Measurements from ENCODE around the gene STXBP1.

Gene STXBP1

DNA sequence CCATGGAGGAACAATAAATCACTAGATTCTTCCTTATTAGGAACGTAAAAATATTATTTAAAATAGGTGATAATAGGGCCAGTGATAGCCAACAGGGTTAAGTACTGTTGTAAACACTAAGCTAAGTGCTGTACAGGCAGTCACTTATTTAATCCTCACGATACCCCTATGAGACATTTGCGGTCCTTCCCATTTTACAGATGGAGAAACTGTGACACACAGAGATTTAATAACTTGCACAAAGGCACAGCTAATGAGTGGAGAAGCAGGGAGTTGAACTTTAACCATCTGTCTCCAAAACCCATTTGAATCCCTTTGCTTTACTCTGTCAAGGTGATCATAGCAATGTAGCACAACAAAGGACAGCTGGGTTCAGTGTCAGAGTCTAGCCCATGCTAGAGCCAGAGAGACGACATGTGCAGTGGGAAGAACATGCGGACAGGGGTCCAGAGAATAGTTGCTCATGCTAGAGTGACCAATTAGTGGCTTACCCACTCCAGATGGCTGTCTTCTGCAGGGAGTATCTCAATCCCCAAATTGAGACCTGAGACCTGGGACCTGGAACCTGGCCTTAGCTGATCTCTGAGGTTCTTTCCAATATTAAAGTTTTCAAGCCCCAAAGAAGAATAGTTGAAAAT is 28.9 kb downstream of the STXBP1 start:
- Histone ChIP-seq H3K79me2 (ENCODE audit: insufficient read depth, low read length) (no peaks in the 10 kb centered on the region), H3K9me3 (ENCODE audit: low read length) (no peaks in the 10 kb centered on the region), H3K27me3 (ENCODE audit: insufficient read depth, low read length) (no peaks in the 10 kb centered on the region; the same call in 1 of the 2 replicates), H3K36me3 (ENCODE audit: insufficient read depth, low read length) (no peaks in the 10 kb centered on the region), H3K9me2 (ENCODE audit: low read depth, low read length) (no peaks in the 10 kb centered on the region), H3K27ac (ENCODE audit: low read depth, low read length, poor library complexity, severe bottlenecking) (no peak overlapping the region), H3K4me2 (ENCODE audit: low read length) (no peak overlapping the region), H3K9ac (ENCODE audit: low read length) (no peak overlapping the region), H3K4me3 (ENCODE audit: low read depth, low read length, poor library complexity, severe bottlenecking) (no peak overlapping the region), H3F3A (ENCODE audit: insufficient read depth, low read length) (no peaks in the 10 kb centered on the region), H4K20me1 (ENCODE audit: insufficient read depth, low read length) (no peaks in the 10 kb centered on the region), H2AFZ (ENCODE audit: low read length) (no peak overlapping the region), H3K4me1 (ENCODE audit: insufficient read depth, low read length, severe bottlenecking) (no peaks in the 10 kb centered on the region)
- TF ChIP-seq CTCF (IDR thresholded peaks at IDR 0.05; ENCODE audit: low read length) (no peak), EZH2 (IDR thresholded peaks at IDR 0.05; ENCODE audit: borderline replicate concordance, low read length) (no peak)

DNA sequence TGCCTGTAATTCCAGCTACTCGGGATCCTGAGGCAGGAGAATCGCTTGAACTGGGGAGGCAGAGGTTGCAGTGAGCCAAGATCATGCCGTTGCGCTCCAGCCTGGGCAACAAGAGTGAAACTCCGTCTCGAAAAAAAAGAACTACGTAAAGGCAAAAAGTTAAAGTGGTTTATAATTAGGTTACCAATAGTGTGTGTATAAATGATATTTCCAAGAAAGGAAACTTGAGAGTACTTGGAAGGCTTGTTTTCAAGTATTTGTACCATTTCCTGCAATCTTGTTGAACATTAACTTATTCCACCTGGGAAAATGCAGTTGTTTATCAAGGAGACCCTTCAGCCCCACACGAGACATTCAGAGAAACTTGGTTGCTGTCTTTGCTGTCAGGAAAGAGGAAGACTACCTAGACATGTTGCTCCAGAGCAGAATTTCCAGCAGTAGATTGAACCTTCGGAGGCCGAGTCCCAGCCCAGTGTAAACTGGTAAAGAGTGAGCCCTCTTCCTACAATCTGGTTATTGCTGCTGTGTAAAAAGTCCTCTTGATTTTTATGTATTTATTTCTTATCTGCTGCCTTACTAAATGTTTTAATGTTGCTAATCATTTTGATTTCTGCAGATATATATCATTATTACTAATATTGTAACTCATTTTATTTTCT is 30.1 kb downstream of the STXBP1 start:
- Histone ChIP-seq H3K36me3 (ENCODE audit: insufficient read depth, low read length) (no peaks in the 10 kb centered on the region), H3K79me2 (ENCODE audit: insufficient read depth, low read length) (no peaks in the 10 kb centered on the region), H3K9ac (ENCODE audit: low read length) (no peak overlapping the region), H2AFZ (ENCODE audit: low read length) (no peak overlapping the region), H3K9me2 (ENCODE audit: low read depth, low read length) (no peaks in the 10 kb centered on the region), H3F3A (ENCODE audit: insufficient read depth, low read length) (no peaks in the 10 kb centered on the region), H3K27ac (ENCODE audit: low read depth, low read length, poor library complexity, severe bottlenecking) (no peak overlapping the region), H3K4me1 (ENCODE audit: insufficient read depth, low read length, severe bottlenecking) (no peaks in the 10 kb centered on the region), H4K20me1 (ENCODE audit: insufficient read depth, low read length) (no peaks in the 10 kb centered on the region), H3K27me3 (ENCODE audit: insufficient read depth, low read length) (no peaks in the 10 kb centered on the region; the same call in 1 of the 2 replicates), H3K9me3 (ENCODE audit: low read length) (no peaks in the 10 kb centered on the region), H3K4me3 (ENCODE audit: low read depth, low read length, poor library complexity, severe bottlenecking) (no peak overlapping the region), H3K4me2 (ENCODE audit: low read length) (no peak overlapping the region)
- TF ChIP-seq EZH2 (IDR thresholded peaks at IDR 0.05; ENCODE audit: borderline replicate concordance, low read length) (no peak), CTCF (IDR thresholded peaks at IDR 0.05; ENCODE audit: low read length) (no peak)

- H3K4me1 ChIP-seq (ENCODE audit: insufficient read depth, low read length, severe bottlenecking) = no peaks in the 10 kb centered on the region
- no peaks in the 10 kb centered on the region for H3K27me3 ChIP-seq (ENCODE audit: insufficient read depth, low read length)
- no peaks in the 10 kb centered on the region for H3K79me2 ChIP-seq (ENCODE audit: insufficient read depth, low read length)
- no peaks in the 10 kb centered on the region for H3K36me3 ChIP-seq (ENCODE audit: insufficient read depth, low read length)
- H2AFZ ChIP-seq (ENCODE audit: low read length) = no peak overlapping the region
- H4K20me1 ChIP-seq (ENCODE audit: insufficient read depth, low read length) = no peaks in the 10 kb centered on the region
- H3K27ac ChIP-seq (ENCODE audit: low read depth, low read length, poor library complexity, severe bottlenecking) = no peak overlapping the region
- no peaks in the 10 kb centered on the region for H3F3A ChIP-seq (ENCODE audit: insufficient read depth, low read length)
- H3K4me3 ChIP-seq (ENCODE audit: low read depth, low read length, poor library complexity, severe bottlenecking) = no peak overlapping the region
- no peaks in the 10 kb centered on the region for H3K9me3 ChIP-seq (ENCODE audit: low read length)
- no peaks in the 10 kb centered on the region for H3K9me2 ChIP-seq (ENCODE audit: low read depth, low read length)
- H3K9ac ChIP-seq (ENCODE audit: low read length) = no peak overlapping the region
- no peak overlapping the region for H3K4me2 ChIP-seq (ENCODE audit: low read length)
- no peak for TF ChIP-seq CTCF (IDR thresholded peaks at IDR 0.05; ENCODE audit: low read length)
- TF ChIP-seq EZH2 (IDR thresholded peaks at IDR 0.05; ENCODE audit: borderline replicate concordance, low read length) = no peak
Observed at GRCh38 chr9:127644146-127644827, 32.2 kb downstream of the STXBP1 start.

Data from OCI-LY1 (cell line).